Mucosa of descending colon (tissue), 3 donors: ENCODE measurements around the gene TOP2B. TPM values are rescaled to one million over a fixed set of nuclear protein-coding genes. Genes with fewer than 3 reads are reported as not detected.
A peak's percentile ranks its signal among the peaks of the same experiment; 100 is the strongest.

Source experiments
- ATAC-seq: fragments of 200-7000 bp; cut with Tn5 transposase; one replicate; pipeline ENCODE4 v1.9.1; 2020; ENCODE audit warnings: mild to moderate bottlenecking, moderate library complexity
- DNase-seq, 3 donors: peaks; one replicate each; pipeline ENCODE4 v3.0.0-alpha.2; 2020
- H3K36me3 ChIP-seq: fragments of 200-600 bp; one replicate; pipeline ENCODE4 v1.8.0; 2021; ENCODE audit warnings: low read depth, mild to moderate bottlenecking
- H3K4me1 ChIP-seq: fragments of 200-600 bp; one replicate; pipeline ENCODE4 v1.8.0; 2021; ENCODE audit warnings: low read depth, mild to moderate bottlenecking
- H3K4me3 ChIP-seq: fragments of 200-600 bp; one replicate; pipeline ENCODE4 v1.8.0; 2021; ENCODE audit warnings: mild to moderate bottlenecking
- H3K9me3 ChIP-seq: fragments of 200-600 bp; one replicate; pipeline ENCODE4 v1.8.0; 2021; ENCODE audit warnings: mild to moderate bottlenecking
- intact Hi-C, 2 donors: fragments of 100-400 bp; cut with DNase I in 1 of 2; cut with micrococcal nuclease in 1 of 2; formaldehyde crosslinking; loops; one replicate each; pipeline versions ENCODE4 v1.11.0 to v1.11.1; 2022; cut with DNase I, micrococcal nuclease
- long read RNA-seq, 2 donors: library from polyadenylated mRNA; unstranded; transcript quantifications; one replicate each; pipeline ENCODE4 v2.0.0, GENCODE V29; 2019 to 2021
- total RNA-seq, 3 donors: library from RNA; stranded (reverse); fragmentation: NEBNext Ultra II Directional in 2 of 3; extraction: Animal tissue kit (Norgen Biotek cat#: 25700) in 2 of 3; gene quantifications; one replicate each; pipeline versions ENCODE4 v1.2.1 to v1.2.4, GENCODE V29; 2021 to 2023
- TF ChIP-seq, protein P1 (sequence below): fragments of 200-600 bp; IDR thresholded peaks from one replicate; pipeline ENCODE4 v1.8.0; 2022; ENCODE audit warnings: antibody characterized with exemption, mild to moderate bottlenecking
- donor health status: DM: no; HTN: no; CAD: no; lungs with moderate emphysema.
- donor health status: DM: no; HTN: no; CAD: no.
- donor health status: DM: no; HTN: yes; CAD: no.

Gene TOP2B
- 100 to 1,000 TPM in 1 of 3 donors, 10 to 100 TPM in 2; 72.1 to 111 (median 91.6) TPM for total RNA-seq
- long read RNA-seq, donor 1, full-length matches to known transcripts = 36 of 83 reads
- long read RNA-seq, donor 1, partial matches to known transcripts = 37 of 83 reads
- long read RNA-seq, donor 1, other reads (novel, unspliced or antisense) = 10 of 83 reads
- long read RNA-seq, donor 2, partial matches to known transcripts = 2 of 2 reads
- long read RNA-seq, donor 2, other reads (novel, unspliced or antisense) = 0 of 2 reads

GRCh38 chr3:25664812-25665314 is at the start of gene TOP2B:
Gene TOP2B (minus strand): TSS chr3:25664907. CDS start chr3:25664297, 610 bp downstream.
- peak; percentile 97 to 98 (median 97) for DNase-seq
- peak; percentile 97 for ATAC-seq
- H3K36me3 ChIP-seq = no peaks in the 10 kb centered on the region
- peak within 1 kb of the TSS; percentile 85 for H3K4me3 ChIP-seq
- peaks cover 14% of the 10 kb centered on the region for H3K4me1 ChIP-seq
- intact Hi-C loops = no loop called here
- no peaks in the 10 kb centered on the region for H3K9me3 ChIP-seq
- TF ChIP-seq, protein P1, sequence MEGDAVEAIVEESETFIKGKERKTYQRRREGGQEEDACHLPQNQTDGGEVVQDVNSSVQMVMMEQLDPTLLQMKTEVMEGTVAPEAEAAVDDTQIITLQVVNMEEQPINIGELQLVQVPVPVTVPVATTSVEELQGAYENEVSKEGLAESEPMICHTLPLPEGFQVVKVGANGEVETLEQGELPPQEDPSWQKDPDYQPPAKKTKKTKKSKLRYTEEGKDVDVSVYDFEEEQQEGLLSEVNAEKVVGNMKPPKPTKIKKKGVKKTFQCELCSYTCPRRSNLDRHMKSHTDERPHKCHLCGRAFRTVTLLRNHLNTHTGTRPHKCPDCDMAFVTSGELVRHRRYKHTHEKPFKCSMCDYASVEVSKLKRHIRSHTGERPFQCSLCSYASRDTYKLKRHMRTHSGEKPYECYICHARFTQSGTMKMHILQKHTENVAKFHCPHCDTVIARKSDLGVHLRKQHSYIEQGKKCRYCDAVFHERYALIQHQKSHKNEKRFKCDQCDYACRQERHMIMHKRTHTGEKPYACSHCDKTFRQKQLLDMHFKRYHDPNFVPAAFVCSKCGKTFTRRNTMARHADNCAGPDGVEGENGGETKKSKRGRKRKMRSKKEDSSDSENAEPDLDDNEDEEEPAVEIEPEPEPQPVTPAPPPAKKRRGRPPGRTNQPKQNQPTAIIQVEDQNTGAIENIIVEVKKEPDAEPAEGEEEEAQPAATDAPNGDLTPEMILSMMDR = no peak

- Histone ChIP-seq H3K4me3 (no peak overlapping the region), H3K4me1 (no peaks in the 10 kb centered on the region), H3K36me3 (no peaks in the 10 kb centered on the region), H3K9me3 (no peaks in the 10 kb centered on the region)
- ATAC-seq (no peak), DNase-seq (no peak)
- intact Hi-C loops = no loop called here
- TF ChIP-seq, protein P1 = no peak
These were observed 48.8 kb upstream of the TOP2B start for GRCh38 chr3:25713341-25713985.

DNA sequence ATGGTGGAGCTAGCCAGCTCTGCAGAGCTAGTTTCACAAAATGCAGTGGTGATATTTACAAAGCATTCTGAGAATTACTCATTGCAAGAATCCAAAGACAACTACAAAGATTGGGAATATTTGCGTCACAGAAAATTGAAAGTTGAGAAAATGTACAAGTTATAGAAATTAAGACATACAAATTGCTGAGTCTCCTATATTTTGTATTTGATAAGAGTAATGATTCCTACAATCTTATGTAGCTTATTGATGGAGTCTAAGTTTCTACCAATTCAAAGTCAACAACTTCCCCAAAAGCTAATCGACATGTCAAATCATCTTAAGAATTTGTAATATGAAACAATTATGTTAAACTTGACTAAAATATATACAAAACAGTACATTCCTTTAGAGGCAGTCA is 46.4 kb upstream of the TOP2B start:
- Histone ChIP-seq H3K4me1 (no peaks in the 10 kb centered on the region), H3K4me3 (no peak overlapping the region), H3K9me3 (no peaks in the 10 kb centered on the region), H3K36me3 (no peaks in the 10 kb centered on the region)
- DNase-seq (no peak), ATAC-seq (no peak)
- intact Hi-C loops = no loop called here
- TF ChIP-seq, protein P1 = no peak

GRCh38 chr3:25708036-25708435 is 43.3 kb upstream of the TOP2B start:
- TF ChIP-seq, protein P1 = no peak
- ATAC-seq (no peak), DNase-seq (no peak)
- Histone ChIP-seq H3K4me3 (no peak overlapping the region), H3K36me3 (no peaks in the 10 kb centered on the region), H3K9me3 (no peaks in the 10 kb centered on the region), H3K4me1 (no peaks in the 10 kb centered on the region)
- intact Hi-C loops = no loop called here

- DNase-seq (no peak), ATAC-seq (no peak)
- Histone ChIP-seq H3K36me3 (no peaks in the 10 kb centered on the region), H3K9me3 (no peaks in the 10 kb centered on the region), H3K4me3 (no peak overlapping the region), H3K4me1 (no peaks in the 10 kb centered on the region)
- TF ChIP-seq, protein P1 = no peak
- intact Hi-C loops = no loop called here
These were observed 42.7 kb upstream of the TOP2B start for GRCh38 chr3:25707268-25707926.
